HCT116 (cell line): Measurements from ENCODE around the gene PTGES2. TPM values are rescaled to one million over a fixed set of nuclear protein-coding genes. Genes with fewer than 3 reads are reported as not detected.

ENCODE experiments used
- ATAC-seq: fragments of 200-7000 bp; cut with Tn5 transposase; 2 replicates; pipeline ENCODE4 v1.9.1; 2020; ENCODE audit warnings: mild to moderate bottlenecking, moderate library complexity
- BruUV-seq: library from RNA; stranded (reverse); fragments of 400-500 nt; replicated peaks from 2 replicates; lab custom pipeline; 2021; lab: Mats Ljungman, UMichigan
- CTCF ChIA-PET: fragments of 300-600 bp; sonication (Branson Sonifier 250); formaldehyde crosslinking; loops from one replicate; lab custom pipeline; 2021; ENCODE audit warnings: antibody characterized with exemption; lab: Charles Lee
- POLR2A ChIA-PET: fragments of 300-600, 350-600 bp; sonication (Branson Sonifier 250); formaldehyde crosslinking; loops from one replicate; lab custom pipeline; 2021; ENCODE audit warnings: antibody characterized with exemption; lab: Charles Lee
- RAD21 ChIA-PET, 2 experiments: fragments of 300-600 bp; sonication (Branson Sonifier 250); formaldehyde crosslinking; loops; one replicate each; lab custom pipeline; 2023; ENCODE audit warnings: low total read pairs in 2 of 2; ENCODE audit not compliant: uncharacterized antibody in 2 of 2, unreplicated experiment in 2 of 2, low non-redundant PET in 1 of 2; lab: Charles Lee
- DNase-seq: peaks from one replicate; pipeline ENCODE4 v3.0.0-alpha.2; 2010; ENCODE audit warnings: low read depth, low spot score
- H2AFZ ChIP-seq: fragments of 200-600 bp; shearing (Covaris generic), sonication (generic); 2 replicates; pipeline ENCODE4 v1.6.1; 2017; ENCODE audit warnings: low read depth, mixed run types, mixed read lengths, antibody characterized with exemption, low read length; ENCODE audit not compliant: poor library complexity, severe bottlenecking
- H3K27ac ChIP-seq: 2 replicates; pipeline ENCODE4 v1.5.1; 2012; ENCODE audit warnings: low read depth, low read length
- H3K27me3 ChIP-seq: fragments of 200-600 bp; sonication (generic); 2 replicates; pipeline ENCODE4 v1.6.1; 2016; ENCODE audit warnings: mixed run types, low read length, mixed read lengths; ENCODE audit not compliant: insufficient read depth
- H3K36me3 ChIP-seq, 2 experiments: fragments of 200-500 bp in 1 of 2; fragments of 200-600 bp in 1 of 2; sonication (Bioruptor generic) in 1 of 2; sonication (generic) in 1 of 2; 2 replicates each; pipeline versions ENCODE4 v1.5.1 to v1.6.1; 2014 to 2016; ENCODE audit warnings: low read length in 2 of 2, inconsistent platforms in 1 of 2, mixed read lengths in 1 of 2, mixed run types in 1 of 2; ENCODE audit not compliant: insufficient read depth in 2 of 2, control insufficient read depth in 1 of 2
- H3K4me1 ChIP-seq, 2 experiments: fragments of 200-600 bp in 1 of 2; sonication (generic) in 1 of 2; 2 replicates each; pipeline versions ENCODE4 v1.5.1 to v1.6.1; 2012 to 2017; ENCODE audit warnings: low read length in 2 of 2, inconsistent platforms in 1 of 2, mild to moderate bottlenecking in 1 of 2, mixed read lengths in 1 of 2, mixed run types in 1 of 2, moderate library complexity in 1 of 2; ENCODE audit not compliant: insufficient read depth in 2 of 2, control insufficient read depth in 1 of 2
- H3K4me2 ChIP-seq: fragments of 200-600 bp; sonication (generic); 2 replicates; pipeline ENCODE4 v1.6.1; 2017; ENCODE audit warnings: mixed run types, low read length, mixed read lengths
- H3K4me3 ChIP-seq, 2 experiments: fragments of 200-600 bp in 1 of 2; sonication (generic) in 1 of 2; replicated peaks in 1 of 2; 2 replicates each; pipeline ENCODE4 v1.5.1; 2011 to 2016; ENCODE audit warnings: low read length in 2 of 2, control low read depth in 1 of 2, low read depth in 1 of 2, mild to moderate bottlenecking in 1 of 2, mixed read lengths in 1 of 2, mixed run types in 1 of 2
- H3K79me2 ChIP-seq: fragments of 200-600 bp; sonication (generic); 2 replicates; pipeline ENCODE4 v1.6.1; 2017; ENCODE audit warnings: mild to moderate bottlenecking, mixed run types, low read length, moderate library complexity, mixed read lengths; ENCODE audit not compliant: insufficient read depth
- H3K9ac ChIP-seq: fragments of 200-600 bp; sonication (generic); 2 replicates; pipeline ENCODE4 v1.6.1; 2016; ENCODE audit warnings: low read length, mixed read lengths
- H3K9me2 ChIP-seq: fragments of 200-600 bp; sonication (generic), shearing (Covaris generic); 2 replicates; pipeline ENCODE4 v1.6.1; 2017; ENCODE audit warnings: mixed run types, mild to moderate bottlenecking, moderate library complexity; ENCODE audit not compliant: insufficient read depth
- H3K9me3 ChIP-seq, 2 experiments: fragments of 200-500 bp in 1 of 2; fragments of 200-600 bp in 1 of 2; sonication (Bioruptor generic) in 1 of 2; sonication (generic) in 1 of 2; 2 replicates each; pipeline ENCODE4 v1.6.1; 2014 to 2017; ENCODE audit warnings: low read length in 2 of 2, mixed read lengths in 2 of 2, inconsistent platforms in 1 of 2, low read depth in 1 of 2, mild to moderate bottlenecking in 1 of 2, mixed run types in 1 of 2, moderate library complexity in 1 of 2; ENCODE audit not compliant: control insufficient read depth in 1 of 2, insufficient read depth in 1 of 2
- H4K20me1 ChIP-seq: fragments of 200-600 bp; sonication (generic), shearing (Covaris generic); 2 replicates; pipeline ENCODE4 v1.6.1; 2017; ENCODE audit warnings: mixed run types, mild to moderate bottlenecking, moderate library complexity; ENCODE audit not compliant: insufficient read depth
- CBX3 ChIP-seq: IDR thresholded peaks from 2 replicates; pipeline ENCODE4 v1.6.1; 2012; ENCODE audit warnings: low read depth
- CEBPB ChIP-seq: IDR thresholded peaks from 2 replicates; pipeline ENCODE4 v1.6.1; 2012; ENCODE audit warnings: low read depth
- EGR1 ChIP-seq: IDR thresholded peaks from 2 replicates; pipeline ENCODE4 v1.6.1; 2012; ENCODE audit warnings: low read depth
- EZH2 ChIP-seq: fragments of 200-600 bp; sonication (generic); IDR thresholded peaks from 2 replicates; pipeline ENCODE4 v1.6.1; 2017; ENCODE audit warnings: antibody characterized with exemption, mixed run types
- EZH2phosphoT487 ChIP-seq: fragments of 200-600 bp; IDR thresholded peaks from 2 replicates; pipeline ENCODE4 v1.6.1; 2018; ENCODE audit warnings: antibody characterized with exemption, borderline replicate concordance
- FOSL1 ChIP-seq: IDR thresholded peaks from 2 replicates; pipeline ENCODE4 v1.6.1; 2012; ENCODE audit warnings: low read depth
- JUND ChIP-seq: IDR thresholded peaks from 2 replicates; pipeline ENCODE4 v1.6.1; 2012
- POLR2A ChIP-seq: IDR thresholded peaks from 2 replicates; pipeline ENCODE4 v1.7.0; 2011; ENCODE audit warnings: borderline replicate concordance; ENCODE audit not compliant: insufficient read depth, insufficient read length; ENCODE audit errors: extremely low read depth
- POLR2AphosphoS5 ChIP-seq: IDR thresholded peaks from 2 replicates; pipeline ENCODE4 v1.6.1; 2011; ENCODE audit warnings: mild to moderate bottlenecking, low read depth, low read length, moderate library complexity
- RAD21 ChIP-seq: IDR thresholded peaks from 2 replicates; pipeline ENCODE4 v1.6.1; 2012; ENCODE audit warnings: low read depth, mild to moderate bottlenecking
- SIN3A ChIP-seq: IDR thresholded peaks from 2 replicates; pipeline ENCODE4 v1.6.1; 2012; ENCODE audit warnings: low read depth
- SRF ChIP-seq: IDR thresholded peaks from 2 replicates; pipeline ENCODE4 v1.6.1; 2012; ENCODE audit warnings: low read depth
- TCF7L2 ChIP-seq: IDR thresholded peaks from 2 replicates; pipeline ENCODE4 v1.7.0; 2011; ENCODE audit warnings: borderline replicate concordance, inconsistent platforms; ENCODE audit not compliant: insufficient read depth, insufficient read length; ENCODE audit errors: extremely low read depth
- YY1 ChIP-seq: IDR thresholded peaks from 2 replicates; pipeline ENCODE4 v1.6.1; 2011; ENCODE audit warnings: low read length, low read depth, moderate library complexity, mild to moderate bottlenecking; ENCODE audit not compliant: insufficient replicate concordance; ENCODE audit errors: extremely low read depth
- ZBTB33 ChIP-seq: IDR thresholded peaks from 2 replicates; pipeline ENCODE4 v1.6.1; 2011; ENCODE audit warnings: mild to moderate bottlenecking, low read length, moderate library complexity; ENCODE audit not compliant: insufficient replicate concordance; ENCODE audit errors: extremely low read depth
- ZNF274 ChIP-seq: fragments of 200-500 bp; sonication (Bioruptor generic); IDR thresholded peaks from 2 replicates; pipeline ENCODE4 v1.6.1; 2014; ENCODE audit warnings: mild to moderate bottlenecking, low read depth, low read length, inconsistent platforms
- intact Hi-C: fragments of 100-400 bp; cut with micrococcal nuclease; formaldehyde crosslinking; loops from 2 replicates; pipeline ENCODE4 v1.10.0; 2022
- total RNA-seq: library from RNA; stranded (reverse); gene quantifications from one replicate; pipeline ENCODE4 v1.2.1, GENCODE V29; 2021; ENCODE audit not compliant: unreplicated experiment
- TF ChIP-seq, protein P1 (sequence below), 3 experiments: fragments of 200-600 bp in 1 of 3; sonication (generic) in 1 of 3; IDR thresholded peaks in 2 of 3; conservative IDR thresholded peaks in 1 of 3; 2 replicates each; pipeline ENCODE4 v1.5.1; 2012 to 2017; ENCODE audit warnings: low read depth in 2 of 3, low read length in 2 of 3, antibody characterized with exemption in 1 of 3, borderline replicate concordance in 1 of 3, control low read depth in 1 of 3, mild to moderate bottlenecking in 1 of 3, mixed read lengths in 1 of 3, mixed run types in 1 of 3, moderate library complexity in 1 of 3; ENCODE audit not compliant: insufficient read depth in 1 of 3
- TF ChIP-seq, protein P2 (sequence below): IDR thresholded peaks from 2 replicates; pipeline ENCODE4 v1.6.1; 2012; ENCODE audit warnings: low read depth

Gene PTGES2
- total RNA-seq, 1 experiment from 2014 or later: 148 TPM

DNA sequence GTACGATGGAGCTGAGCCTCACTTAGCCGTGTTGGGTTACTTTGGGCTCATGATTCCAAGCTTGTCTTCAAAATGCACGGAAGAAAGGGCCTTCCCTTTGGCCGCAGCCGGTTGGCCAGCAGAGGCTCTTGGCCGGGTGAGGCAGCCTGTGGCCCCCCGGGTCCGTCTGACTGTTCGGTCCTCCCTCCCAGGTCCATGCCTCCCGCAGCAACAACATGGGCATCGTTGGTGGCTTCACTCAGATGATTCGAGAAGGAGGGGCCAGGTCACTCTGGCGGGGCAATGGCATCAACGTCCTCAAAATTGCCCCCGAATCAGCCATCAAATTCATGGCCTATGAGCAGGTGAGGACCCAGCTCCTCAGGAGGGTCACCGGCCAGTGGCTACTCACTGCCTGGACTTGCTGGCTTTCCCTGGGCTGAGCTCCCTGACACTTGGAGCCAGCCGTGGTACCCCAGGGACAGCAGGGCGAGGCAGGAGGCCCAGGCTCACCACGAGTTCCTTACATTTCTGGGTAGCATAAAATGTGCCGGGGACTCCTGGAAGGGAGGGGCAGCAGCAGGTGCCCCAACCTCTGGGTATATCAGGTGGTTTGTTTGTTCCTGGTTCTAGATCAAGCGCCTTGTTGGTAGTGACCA, 21.9 kb downstream of the PTGES2 start:
- POLR2A ChIA-PET: no interaction called here
- H3K79me2 ChIP-seq: peaks cover 10% of the 10 kb centered on the region; the same call in 1 of the 2 replicates
- intact Hi-C loops: no loop called here
- H3K9me3 ChIP-seq: no peaks in the 10 kb centered on the region
- RAD21 ChIA-PET: no interaction called here
- no peaks in the 10 kb centered on the region for H3K4me1 ChIP-seq
- no peak for DNase-seq
- H3K27ac ChIP-seq: no peak overlapping the region
- TF ChIP-seq CEBPB (no peak), SRF (no peak), EGR1 (no peak), SIN3A (no peak), JUND (no peak), FOSL1 (no peak), EZH2 (no peak), YY1 (no peak), RAD21 (no peak), ZNF274 (no peak), ZBTB33 (no peak), POLR2AphosphoS5 (no peak), TCF7L2 (no peak), POLR2A (no peak), EZH2phosphoT487 (no peak), CBX3 (no peak)
- TF ChIP-seq, protein P1, sequence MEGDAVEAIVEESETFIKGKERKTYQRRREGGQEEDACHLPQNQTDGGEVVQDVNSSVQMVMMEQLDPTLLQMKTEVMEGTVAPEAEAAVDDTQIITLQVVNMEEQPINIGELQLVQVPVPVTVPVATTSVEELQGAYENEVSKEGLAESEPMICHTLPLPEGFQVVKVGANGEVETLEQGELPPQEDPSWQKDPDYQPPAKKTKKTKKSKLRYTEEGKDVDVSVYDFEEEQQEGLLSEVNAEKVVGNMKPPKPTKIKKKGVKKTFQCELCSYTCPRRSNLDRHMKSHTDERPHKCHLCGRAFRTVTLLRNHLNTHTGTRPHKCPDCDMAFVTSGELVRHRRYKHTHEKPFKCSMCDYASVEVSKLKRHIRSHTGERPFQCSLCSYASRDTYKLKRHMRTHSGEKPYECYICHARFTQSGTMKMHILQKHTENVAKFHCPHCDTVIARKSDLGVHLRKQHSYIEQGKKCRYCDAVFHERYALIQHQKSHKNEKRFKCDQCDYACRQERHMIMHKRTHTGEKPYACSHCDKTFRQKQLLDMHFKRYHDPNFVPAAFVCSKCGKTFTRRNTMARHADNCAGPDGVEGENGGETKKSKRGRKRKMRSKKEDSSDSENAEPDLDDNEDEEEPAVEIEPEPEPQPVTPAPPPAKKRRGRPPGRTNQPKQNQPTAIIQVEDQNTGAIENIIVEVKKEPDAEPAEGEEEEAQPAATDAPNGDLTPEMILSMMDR (IDR thresholded peaks at IDR 0.05 in 2 of 3, conservative IDR thresholded peaks at IDR 0.05 in 1 of 3; ENCODE audit: borderline replicate concordance in 1 of 3, insufficient read depth in 1 of 3, low read depth in 2 of 3, low read length in 2 of 3): no peak
- TF ChIP-seq, protein P2, sequence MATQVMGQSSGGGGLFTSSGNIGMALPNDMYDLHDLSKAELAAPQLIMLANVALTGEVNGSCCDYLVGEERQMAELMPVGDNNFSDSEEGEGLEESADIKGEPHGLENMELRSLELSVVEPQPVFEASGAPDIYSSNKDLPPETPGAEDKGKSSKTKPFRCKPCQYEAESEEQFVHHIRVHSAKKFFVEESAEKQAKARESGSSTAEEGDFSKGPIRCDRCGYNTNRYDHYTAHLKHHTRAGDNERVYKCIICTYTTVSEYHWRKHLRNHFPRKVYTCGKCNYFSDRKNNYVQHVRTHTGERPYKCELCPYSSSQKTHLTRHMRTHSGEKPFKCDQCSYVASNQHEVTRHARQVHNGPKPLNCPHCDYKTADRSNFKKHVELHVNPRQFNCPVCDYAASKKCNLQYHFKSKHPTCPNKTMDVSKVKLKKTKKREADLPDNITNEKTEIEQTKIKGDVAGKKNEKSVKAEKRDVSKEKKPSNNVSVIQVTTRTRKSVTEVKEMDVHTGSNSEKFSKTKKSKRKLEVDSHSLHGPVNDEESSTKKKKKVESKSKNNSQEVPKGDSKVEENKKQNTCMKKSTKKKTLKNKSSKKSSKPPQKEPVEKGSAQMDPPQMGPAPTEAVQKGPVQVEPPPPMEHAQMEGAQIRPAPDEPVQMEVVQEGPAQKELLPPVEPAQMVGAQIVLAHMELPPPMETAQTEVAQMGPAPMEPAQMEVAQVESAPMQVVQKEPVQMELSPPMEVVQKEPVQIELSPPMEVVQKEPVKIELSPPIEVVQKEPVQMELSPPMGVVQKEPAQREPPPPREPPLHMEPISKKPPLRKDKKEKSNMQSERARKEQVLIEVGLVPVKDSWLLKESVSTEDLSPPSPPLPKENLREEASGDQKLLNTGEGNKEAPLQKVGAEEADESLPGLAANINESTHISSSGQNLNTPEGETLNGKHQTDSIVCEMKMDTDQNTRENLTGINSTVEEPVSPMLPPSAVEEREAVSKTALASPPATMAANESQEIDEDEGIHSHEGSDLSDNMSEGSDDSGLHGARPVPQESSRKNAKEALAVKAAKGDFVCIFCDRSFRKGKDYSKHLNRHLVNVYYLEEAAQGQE: no peak
- H3K9me2 ChIP-seq: no peaks in the 10 kb centered on the region
- no peaks in the 10 kb centered on the region for H3K27me3 ChIP-seq
- H3K4me2 ChIP-seq: no peak overlapping the region
- ATAC-seq: no peak
- H4K20me1 ChIP-seq: no peaks in the 10 kb centered on the region
- no TSS peak for BruUV-seq
- CTCF ChIA-PET: interaction anchor here (1.0 kb wide), 1 partner anchor 12 kb away, joined by 3 read pairs; no protein-coding TSS in a partner anchor
- no peak overlapping the region for H2AFZ ChIP-seq
- H3K9ac ChIP-seq: no peak overlapping the region
- peaks cover 13 to 41% of the 10 kb centered on the region in 2 experiments for H3K36me3 ChIP-seq
- H3K4me3 ChIP-seq: no peak overlapping the region
